ENCODE data around the gene CHERP.

The CHERP gene

DNA sequence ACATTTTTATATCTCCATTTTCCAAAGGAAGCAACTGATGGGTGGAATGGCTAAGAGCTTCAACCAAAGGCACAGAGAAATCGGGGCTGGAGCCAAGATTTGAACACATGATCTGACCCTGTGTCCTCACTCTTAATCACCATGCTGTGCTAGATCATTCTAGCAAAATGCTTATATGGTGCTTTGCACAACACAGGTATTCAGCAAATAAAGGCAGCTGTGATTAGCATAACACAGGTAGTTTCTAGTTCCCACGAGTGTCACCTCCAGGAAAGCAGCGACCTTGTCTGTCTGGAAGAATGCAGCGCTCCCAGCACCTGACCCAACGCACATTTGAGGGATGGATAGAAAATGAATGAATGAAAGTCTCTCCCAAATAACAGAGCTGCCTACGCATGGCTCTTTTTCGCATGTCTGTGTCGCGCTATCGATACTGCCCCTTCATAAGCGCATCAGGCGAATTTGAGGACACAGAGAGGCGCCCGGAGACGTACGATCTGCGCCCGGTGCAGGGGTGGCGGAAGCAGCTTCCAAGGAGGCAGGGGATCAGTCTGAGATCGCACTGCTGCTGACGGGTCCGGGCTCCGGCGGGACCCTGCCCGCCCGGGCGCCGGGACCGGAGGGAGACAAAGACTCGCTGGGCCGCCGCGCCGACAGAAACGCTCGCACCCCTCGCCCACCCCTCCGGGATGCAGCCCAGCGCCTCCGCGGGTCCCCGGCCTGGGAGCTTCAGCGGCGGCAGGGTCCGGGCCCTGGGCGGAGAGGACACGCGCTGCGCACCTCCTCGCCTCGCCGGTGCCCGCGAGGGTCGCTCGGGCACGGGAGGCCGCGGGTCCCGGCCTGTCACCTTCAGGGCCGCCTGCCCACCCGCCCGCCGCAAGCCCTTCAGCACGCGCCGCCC lies 71.1 kb downstream of the CHERP start:
- DNase-seq = no peak

GRCh38 chr19:16470541-16470910 lies 71.7 kb downstream of the CHERP start:
- no peak for DNase-seq

All from GF-D8 (cell line).